ENCODE data around the gene EED. TPM values are rescaled to one million over a fixed set of nuclear protein-coding genes. Genes with fewer than 3 reads are reported as not detected.
A peak's percentile ranks its signal among the peaks of the same experiment; 100 is the strongest.
"Not testable (repeated sequence)": the region's sequence is repeated elsewhere in the genome, so short reads cannot be mapped to it uniquely, and the experiment has no call there.

EED gene
- total RNA-seq, 1 experiment from 2014 or later = 35.1 TPM

DNA sequence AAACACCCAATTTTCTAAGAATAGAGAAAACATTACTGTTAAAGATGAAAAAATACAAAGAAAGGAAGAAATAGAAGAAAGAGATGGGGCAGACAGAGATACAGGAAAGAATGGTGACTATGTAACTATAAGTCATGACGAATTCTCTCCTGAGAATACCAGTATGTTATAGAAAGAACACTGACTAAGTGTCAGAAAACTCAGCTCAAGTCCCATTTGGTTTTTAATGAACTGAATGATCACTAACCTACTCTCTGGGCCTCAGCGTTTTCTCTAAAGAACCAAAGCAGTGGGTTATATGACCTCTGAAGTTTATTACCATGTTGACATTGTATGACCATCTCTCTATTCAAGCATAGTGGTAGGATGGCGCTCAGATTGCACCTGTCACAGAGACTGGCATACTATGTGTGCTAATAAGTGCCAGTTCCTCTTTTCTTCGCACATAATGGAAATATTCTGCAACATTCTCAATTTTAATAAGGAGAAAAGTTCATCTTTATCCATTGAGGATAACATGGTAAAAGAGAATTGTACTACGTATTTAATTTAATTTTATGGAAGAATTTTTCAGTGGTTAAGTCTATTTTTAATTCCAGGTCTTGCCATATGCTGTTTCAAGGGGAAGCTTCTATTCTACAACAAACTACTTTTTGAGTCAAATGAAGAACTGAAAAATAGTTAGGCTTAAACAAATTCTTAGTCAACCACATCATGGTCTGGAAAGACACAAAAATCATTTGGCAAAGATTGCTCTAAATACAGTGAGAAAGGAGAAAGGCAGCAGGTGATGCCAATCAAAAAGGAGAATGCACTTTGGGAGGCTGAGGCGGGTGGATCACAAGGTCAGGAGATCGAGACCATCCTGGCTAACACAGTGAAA lies 25.0 kb upstream of the EED start:
- DNase-seq (ENCODE audit: low spot score) = no peak

DNA sequence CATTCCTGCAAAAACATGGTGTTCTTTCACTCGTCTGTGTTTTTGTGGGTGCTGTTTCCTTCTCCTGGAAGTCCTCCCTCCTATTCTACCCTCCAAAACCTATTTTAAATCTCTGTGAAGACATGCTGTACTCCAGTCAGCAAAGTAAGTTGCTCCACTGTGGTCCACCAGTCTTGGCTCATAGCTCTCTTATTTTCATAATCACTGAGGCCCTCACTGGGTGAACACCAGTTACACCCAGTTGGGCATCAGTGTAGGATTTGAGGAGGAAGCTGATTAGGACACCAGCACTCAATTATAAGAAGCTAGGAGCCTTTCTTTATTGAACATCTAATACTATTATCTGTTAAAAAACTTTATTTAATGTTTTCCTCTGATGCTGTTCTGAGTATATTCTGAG lies 23.9 kb upstream of the EED start:
- no peak for DNase-seq (ENCODE audit: low spot score)

GRCh38 chr11:86222081-86222480 lies 22.5 kb upstream of the EED start:
- DNase-seq (ENCODE audit: low spot score) = no peak

DNA sequence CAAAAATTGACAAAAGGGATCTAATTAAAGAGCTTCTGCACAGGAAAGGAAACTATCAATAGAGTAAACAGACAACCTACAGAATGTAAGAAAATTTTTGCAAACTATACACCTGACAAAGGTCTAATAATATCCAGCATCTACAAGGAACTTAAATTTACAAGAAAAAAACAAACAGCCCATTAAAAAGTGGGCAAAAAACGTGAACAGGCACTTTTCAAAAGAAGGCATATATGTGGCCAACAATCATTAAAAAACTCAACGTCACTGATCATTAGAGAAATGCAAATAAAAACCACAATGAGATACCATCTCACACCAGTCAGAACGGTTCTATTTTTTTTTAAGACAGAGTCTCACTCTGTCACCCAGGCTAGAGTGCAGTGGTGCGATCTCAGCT lies 20.0 kb upstream of the EED start:
- not testable (repeated sequence) for DNase-seq (ENCODE audit: low spot score)

GRCh38 chr11:86225344-86225743 lies 19.2 kb upstream of the EED start:
- not testable (repeated sequence) for DNase-seq (ENCODE audit: low spot score)

- DNase-seq (ENCODE audit: low spot score) = no peak
These were observed 16.1 kb upstream of the EED start for GRCh38 chr11:86228269-86229038.

GRCh38 chr11:86229039-86229330 lies 15.6 kb upstream of the EED start:
- DNase-seq (ENCODE audit: low spot score) = not testable (repeated sequence)

DNA sequence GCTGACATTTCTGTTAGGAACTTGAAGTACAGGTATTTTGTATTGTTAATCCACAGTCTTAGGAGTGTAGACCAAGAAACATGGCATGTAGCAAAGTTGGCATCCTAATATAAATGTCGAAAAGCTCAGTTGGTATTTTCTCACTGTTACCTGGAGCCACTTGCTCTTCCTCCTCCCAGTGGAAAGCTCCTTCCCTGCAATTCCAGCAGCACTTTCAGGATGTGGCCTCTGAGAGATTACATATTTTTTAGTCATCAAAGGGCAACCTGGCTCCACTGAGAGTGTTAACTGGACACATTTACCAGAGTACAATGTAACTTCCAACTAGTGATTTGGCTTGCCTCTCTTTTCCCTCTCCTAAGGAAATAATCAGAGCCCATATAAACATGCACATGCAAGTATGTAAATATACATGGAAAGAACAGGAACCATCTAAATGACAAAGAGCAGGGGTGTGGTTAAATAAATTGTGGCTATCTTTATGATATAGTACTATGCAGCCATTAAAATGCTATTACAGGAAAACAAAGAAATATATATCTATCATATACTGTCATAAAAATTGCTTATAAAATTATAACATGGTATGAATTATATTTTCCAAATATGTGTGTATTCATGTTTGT lies 14.3 kb upstream of the EED start:
- DNase-seq (ENCODE audit: low spot score) = peak; percentile 12

DNA sequence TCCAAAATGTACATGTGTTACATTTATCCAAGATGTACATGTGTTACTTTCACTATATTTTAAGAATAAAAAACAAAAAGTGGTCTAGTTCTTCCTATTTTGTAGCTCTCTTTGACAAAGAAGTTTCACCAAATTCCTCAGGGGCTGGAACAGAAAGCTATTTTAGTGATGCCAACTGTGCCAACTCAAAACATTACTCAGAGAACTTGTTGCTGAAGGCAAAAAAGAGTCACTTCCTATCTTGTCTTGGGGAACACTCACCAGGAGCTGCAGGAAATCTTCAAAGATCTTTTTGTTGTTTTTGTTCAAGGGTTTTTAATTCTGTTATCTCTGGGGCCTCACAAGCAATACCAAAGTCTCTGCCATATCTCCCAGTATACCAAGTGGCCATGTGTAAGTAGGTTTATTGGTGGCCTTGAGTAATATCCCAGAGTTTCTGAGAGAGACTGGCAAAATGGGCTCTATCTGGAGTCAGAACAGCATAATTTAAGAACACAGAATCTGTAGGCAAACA lies 13.6 kb upstream of the EED start:
- DNase-seq (ENCODE audit: low spot score) = peak; percentile 7

GRCh38 chr11:86232556-86232955 lies 12.0 kb upstream of the EED start:
- no peak for DNase-seq (ENCODE audit: low spot score)

- no peak for DNase-seq (ENCODE audit: low spot score)
These were observed 9.6 kb upstream of the EED start for GRCh38 chr11:86234831-86235461.

GRCh38 chr11:86237267-86237804 lies 7.2 kb upstream of the EED start:
- no peak for DNase-seq (ENCODE audit: low spot score)

- DNase-seq (ENCODE audit: low spot score) = no peak
These were observed 4.4 kb upstream of the EED start for GRCh38 chr11:86240164-86240563.

DNA sequence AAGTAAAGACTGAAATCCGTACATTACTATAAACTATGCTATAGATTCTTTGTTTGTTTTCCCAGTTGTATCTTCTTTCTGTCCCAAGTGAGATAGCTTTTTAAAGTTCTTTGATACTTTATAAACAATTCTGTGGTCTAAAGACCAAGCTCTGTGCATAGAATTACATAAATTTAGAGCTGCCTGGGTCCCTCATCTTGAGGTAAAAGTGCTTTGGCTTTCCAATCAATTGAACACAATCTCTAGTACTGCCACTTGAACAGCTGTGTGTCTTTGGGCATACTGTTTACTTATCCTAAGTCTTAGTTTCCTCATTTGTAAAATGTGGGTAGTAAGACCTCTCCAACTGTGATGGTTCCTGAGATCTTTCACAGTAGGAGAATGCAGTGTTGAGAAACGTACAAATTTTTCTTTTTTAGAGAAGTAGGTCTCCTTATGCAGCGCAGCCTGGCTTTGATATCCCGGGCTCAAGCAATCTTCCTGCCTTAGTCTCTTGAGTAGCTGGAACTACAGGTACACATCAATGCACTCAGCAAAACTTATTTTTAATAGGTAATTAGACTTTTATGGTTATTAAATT lies 2.5 kb upstream of the EED start:
- DNase-seq (ENCODE audit: low spot score) = no peak

DNA sequence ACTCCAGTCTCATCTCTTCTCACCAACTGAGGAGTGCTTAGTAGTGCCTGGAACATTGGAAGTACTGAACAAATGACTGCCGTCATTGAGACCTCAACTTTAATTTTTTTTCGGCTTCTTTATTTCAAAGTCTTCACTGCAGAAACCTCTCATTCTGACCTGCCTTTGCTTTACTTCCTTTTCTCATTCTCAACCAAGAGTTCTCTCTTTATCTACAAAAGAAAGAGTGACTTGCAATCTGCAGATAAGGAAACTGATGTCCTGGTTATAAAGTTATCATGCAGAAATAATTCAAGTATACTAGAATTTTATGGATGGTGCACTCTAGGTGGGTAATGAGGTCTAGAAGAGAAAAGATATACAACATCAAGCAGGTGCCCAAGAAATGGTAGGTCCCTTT lies 1.2 kb upstream of the EED start:
- DNase-seq (ENCODE audit: low spot score) = no peak

DNA sequence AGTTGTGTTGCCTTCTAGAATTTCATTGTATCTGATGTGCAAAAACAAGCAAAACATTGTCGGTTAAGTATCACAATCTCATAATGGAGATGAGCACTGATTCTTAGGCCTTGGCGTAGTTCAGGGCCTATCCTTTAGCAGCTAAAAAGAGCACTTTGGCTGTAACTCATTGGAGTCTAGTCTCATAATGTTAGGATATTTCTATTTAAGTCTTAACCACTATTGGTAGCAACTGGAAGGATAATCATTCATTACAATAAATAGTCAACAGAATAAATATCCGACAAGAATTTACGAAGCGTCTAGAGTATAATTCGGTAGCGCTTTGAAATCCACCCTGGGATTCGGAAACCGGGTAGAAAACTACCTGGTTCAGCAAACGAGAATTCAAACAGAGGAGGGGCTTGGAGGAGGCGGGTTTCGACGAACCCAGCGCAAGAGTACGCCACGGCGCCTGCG lies 461 bp upstream of the EED start:
- peak; percentile 85 for DNase-seq (ENCODE audit: low spot score)

DNA sequence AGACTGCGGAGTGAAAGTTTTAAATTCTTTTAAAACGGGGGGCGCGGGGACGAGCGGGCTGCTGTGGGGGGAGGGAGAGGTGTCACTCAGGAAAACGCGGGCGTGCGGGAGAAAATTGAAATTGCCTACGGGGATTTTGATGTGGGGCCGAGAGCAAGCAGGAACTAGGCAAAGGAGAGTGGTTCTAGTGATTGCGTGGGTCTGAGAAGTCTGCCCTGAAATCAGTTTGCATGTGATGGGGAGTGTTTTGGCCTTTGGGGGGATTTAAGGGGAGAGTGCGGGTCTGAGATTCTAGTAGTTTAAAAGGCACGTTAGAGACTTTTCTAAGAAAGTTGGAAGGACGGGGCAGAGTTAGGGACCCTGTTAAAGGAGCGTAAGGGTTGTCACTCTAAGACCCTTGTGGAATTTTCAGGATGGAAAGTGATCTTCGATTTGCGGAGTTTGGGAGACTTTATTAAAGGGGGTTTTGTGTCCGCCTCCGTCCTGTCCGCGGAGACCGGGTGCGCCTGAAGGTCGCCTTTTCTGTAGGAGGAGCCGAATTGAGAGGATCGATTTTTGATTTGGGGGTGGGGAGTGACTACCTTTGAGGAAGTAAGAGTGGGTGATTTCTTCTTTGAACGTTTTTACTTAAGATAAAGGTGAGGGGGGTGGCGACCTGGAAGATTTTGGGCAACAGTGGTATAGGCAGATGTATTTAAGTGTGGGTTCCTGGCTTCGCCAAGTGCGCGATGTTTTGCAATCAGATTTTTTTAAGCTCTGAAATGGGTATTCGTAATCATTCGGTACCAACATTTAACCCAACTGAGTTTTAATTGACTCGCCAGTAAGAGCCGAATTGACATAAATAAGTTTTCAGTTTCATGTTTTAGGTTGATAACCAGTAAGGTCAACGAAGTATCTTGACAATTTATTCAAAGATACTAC lies 1.1 kb downstream of the EED start:
- no peak for DNase-seq (ENCODE audit: low spot score)

DNA sequence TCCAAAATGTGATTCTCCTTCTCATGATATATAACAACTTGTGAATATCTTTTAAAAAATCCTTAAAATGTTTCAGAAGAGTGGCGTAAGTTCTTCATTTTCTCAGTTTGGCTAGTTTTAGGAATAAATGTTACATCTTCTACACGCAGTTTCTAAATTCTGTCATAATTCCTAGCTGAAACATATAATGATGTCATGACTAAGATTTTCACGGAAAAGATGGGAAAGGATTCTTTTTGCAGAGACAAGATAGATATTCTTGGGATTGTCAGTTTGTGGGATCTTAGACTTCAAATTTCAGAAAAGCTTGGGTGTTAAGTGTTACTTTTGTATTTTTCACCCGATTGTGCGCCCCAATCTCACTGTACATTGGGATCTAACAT lies 1.7 kb downstream of the EED start:
- DNase-seq (ENCODE audit: low spot score) = no peak

GRCh38 chr11:86247608-86248007 lies 3.1 kb downstream of the EED start:
- DNase-seq (ENCODE audit: low spot score) = no peak

DNA sequence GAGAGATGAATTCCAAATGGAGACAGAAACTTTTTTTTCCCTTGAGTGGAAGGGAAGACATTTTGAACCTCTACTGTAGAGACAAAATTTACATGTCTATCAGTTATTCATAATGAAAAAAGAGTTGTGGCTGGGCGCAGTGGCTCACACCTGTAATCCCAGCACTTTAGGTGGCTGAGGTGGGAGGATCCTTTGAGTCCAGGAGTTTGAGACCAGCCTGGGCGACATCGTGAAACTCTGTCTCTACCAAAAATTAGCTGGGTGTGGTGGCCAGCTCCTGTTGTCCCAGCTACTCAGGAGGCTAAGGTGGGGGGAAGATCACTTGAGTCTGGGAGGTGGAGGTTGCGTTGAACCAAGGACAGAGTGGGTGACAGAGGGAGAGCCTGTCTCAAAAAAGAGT lies 4.1 kb downstream of the EED start:
- no peak for DNase-seq (ENCODE audit: low spot score)
